ENCODE data around the gene PNCK. TPM values are rescaled to one million over a fixed set of nuclear protein-coding genes. Genes with fewer than 3 reads are reported as not detected.

Gene PNCK
- total RNA-seq: under 1 TPM in 1 of 4 donors, not detected in 3; 0.83 TPM

GRCh38 chrX:153673428-153674218, at the start of gene PNCK:
Gene PNCK (minus strand): TSS chrX:153673813. CDS start chrX:153673076, 737 bp downstream.
- H3K4me1 ChIP-seq: no peaks in the 10 kb centered on the region
- H3K27ac ChIP-seq: no peak within 1 kb of the TSS
- 80 to 89% methylated on average over 1 to 3 of the region's 98 CpGs for WGBS, 2 donors
- no peak for TF ChIP-seq CTCF (IDR thresholded peaks at IDR 0.05)
- TF ChIP-seq POLR2A (IDR thresholded peaks at IDR 0.05): no peak
- DNase-seq: no peak
- no peaks in the 10 kb centered on the region for H3K9me3 ChIP-seq
- H3K27me3 ChIP-seq: no peaks in the 10 kb centered on the region
- no peaks in the 10 kb centered on the region for H3K36me3 ChIP-seq
- intact Hi-C loops (cut with DNase I): no loop called here
- no peak within 1 kb of the TSS for H3K4me3 ChIP-seq (replicated peaks in 1 of 3)

- no peak for DNase-seq
- Histone ChIP-seq H3K4me3 (replicated peaks in 1 of 3) (peak overlapping the region in 1 of 3 donors; percentile 52), H3K4me1 (peaks cover 30 to 54% of the 10 kb centered on the region in 2 donors), H3K36me3 (peaks cover 0 to 8% of the 10 kb centered on the region in 2 donors), H3K9me3 (no peaks in the 10 kb centered on the region), H3K27ac (peak overlapping the region in 1 of 3 donors; percentile 84), H3K27me3 (no peaks in the 10 kb centered on the region)
- TF ChIP-seq CTCF (IDR thresholded peaks at IDR 0.05) (no peak), POLR2A (IDR thresholded peaks at IDR 0.05) (no peak)
- WGBS, 2 donors: 38 to 71% methylated on average over 8 to 10 of the region's 12 CpGs
- intact Hi-C loops (cut with DNase I): no loop called here
Measured at GRCh38 chrX:153722704-153723350, 49.2 kb upstream of the PNCK start.

- H3K27ac ChIP-seq: peak overlapping the region in 2 of 3 donors; percentile 26 to 28
- H3K9me3 ChIP-seq: no peaks in the 10 kb centered on the region
- H3K4me1 ChIP-seq: peaks cover 9 to 23% of the 10 kb centered on the region in 2 donors
- H3K27me3 ChIP-seq: no peaks in the 10 kb centered on the region
- TF ChIP-seq CTCF (IDR thresholded peaks at IDR 0.05): no peak
- TF ChIP-seq POLR2A (IDR thresholded peaks at IDR 0.05): no peak
- no peak for DNase-seq
- H3K36me3 ChIP-seq: peaks cover 1 to 15% of the 10 kb centered on the region in 2 donors
- intact Hi-C loops (cut with DNase I): no loop called here
- H3K4me3 ChIP-seq (replicated peaks in 1 of 3): no peak overlapping the region
- 40% methylated on average over 2 of the region's 2 CpGs; no CpG with 5 or more reads in 1 of the 2 donors for WGBS, 2 donors
Measured at GRCh38 chrX:153719701-153720100, 46.1 kb upstream of the PNCK start.

- DNase-seq: peak; percentile 71 to 74
- WGBS, 2 donors: 43% methylated on average over 1 of the region's 2 CpGs; no CpG with 5 or more reads in 1 of the 2 donors
- peaks cover 9 to 23% of the 10 kb centered on the region in 2 donors for H3K4me1 ChIP-seq
- no peaks in the 10 kb centered on the region for H3K9me3 ChIP-seq
- H3K36me3 ChIP-seq: peaks cover 6 to 19% of the 10 kb centered on the region in 2 donors
- no peak overlapping the region for H3K4me3 ChIP-seq (replicated peaks in 1 of 3)
- peak overlapping the region in 1 of 3 donors; percentile 26 for H3K27ac ChIP-seq
- TF ChIP-seq CTCF (IDR thresholded peaks at IDR 0.05) (no peak), POLR2A (IDR thresholded peaks at IDR 0.05) (no peak)
- intact Hi-C loops (cut with DNase I): no loop called here
- no peaks in the 10 kb centered on the region for H3K27me3 ChIP-seq
Measured at GRCh38 chrX:153719238-153719637, 45.6 kb upstream of the PNCK start.

- Histone ChIP-seq H3K4me1 (peaks cover 9 to 26% of the 10 kb centered on the region in 2 donors), H3K27me3 (no peaks in the 10 kb centered on the region), H3K4me3 (replicated peaks in 1 of 3) (no peak overlapping the region), H3K36me3 (peaks cover 8 to 19% of the 10 kb centered on the region in 2 donors), H3K9me3 (no peaks in the 10 kb centered on the region), H3K27ac (no peak overlapping the region)
- TF ChIP-seq CTCF (IDR thresholded peaks at IDR 0.05): no peak
- no peak for TF ChIP-seq POLR2A (IDR thresholded peaks at IDR 0.05)
- intact Hi-C loops (cut with DNase I): no loop called here
- WGBS, 2 donors: 94 to 95% methylated on average over 6 to 9 of the region's 9 CpGs
- no peak for DNase-seq
Measured at GRCh38 chrX:153717445-153717844, 43.8 kb upstream of the PNCK start.
